ENCODE measurements around the gene LZTS2.

LZTS2 gene

DNA sequence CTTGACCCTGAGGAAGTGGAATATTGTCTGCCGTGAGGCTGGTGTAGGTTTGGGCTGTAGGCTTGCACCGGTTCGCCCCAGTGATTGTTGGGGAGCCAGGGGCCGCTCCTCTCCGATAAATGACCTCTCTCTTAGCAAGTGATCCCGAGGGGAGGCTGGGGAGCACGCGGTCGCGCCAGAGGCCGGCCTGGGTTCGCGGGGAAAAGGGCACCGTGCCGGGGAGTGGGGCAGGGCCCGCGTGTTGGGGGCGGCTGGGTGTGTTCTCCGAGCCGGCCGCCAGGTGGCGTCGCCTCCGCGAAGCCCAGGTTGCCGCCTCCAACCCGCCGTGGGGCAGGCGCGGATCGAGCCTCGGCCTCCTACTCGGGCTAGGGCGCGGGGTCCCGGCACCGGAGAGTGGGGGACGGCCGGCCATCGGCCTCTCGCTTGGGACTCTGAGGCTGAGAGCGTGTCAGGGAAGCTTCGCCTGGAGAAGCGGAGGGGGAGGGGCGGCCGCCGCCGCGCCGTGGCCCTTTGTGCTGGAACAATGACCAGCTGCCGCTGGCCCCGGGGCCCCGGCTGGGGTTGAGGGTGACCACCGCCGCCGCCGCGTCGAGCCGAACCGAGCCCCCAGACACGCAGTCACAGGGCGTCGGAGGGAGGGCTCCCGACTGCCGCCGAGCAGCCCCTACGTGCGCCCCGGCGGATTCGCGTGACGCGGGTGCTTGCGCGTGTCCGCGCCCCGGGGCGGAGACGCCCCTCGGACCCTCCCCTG lies 442 bp upstream of the LZTS2 start:
- DNase-seq: peak; percentile 78 to 80

DNA sequence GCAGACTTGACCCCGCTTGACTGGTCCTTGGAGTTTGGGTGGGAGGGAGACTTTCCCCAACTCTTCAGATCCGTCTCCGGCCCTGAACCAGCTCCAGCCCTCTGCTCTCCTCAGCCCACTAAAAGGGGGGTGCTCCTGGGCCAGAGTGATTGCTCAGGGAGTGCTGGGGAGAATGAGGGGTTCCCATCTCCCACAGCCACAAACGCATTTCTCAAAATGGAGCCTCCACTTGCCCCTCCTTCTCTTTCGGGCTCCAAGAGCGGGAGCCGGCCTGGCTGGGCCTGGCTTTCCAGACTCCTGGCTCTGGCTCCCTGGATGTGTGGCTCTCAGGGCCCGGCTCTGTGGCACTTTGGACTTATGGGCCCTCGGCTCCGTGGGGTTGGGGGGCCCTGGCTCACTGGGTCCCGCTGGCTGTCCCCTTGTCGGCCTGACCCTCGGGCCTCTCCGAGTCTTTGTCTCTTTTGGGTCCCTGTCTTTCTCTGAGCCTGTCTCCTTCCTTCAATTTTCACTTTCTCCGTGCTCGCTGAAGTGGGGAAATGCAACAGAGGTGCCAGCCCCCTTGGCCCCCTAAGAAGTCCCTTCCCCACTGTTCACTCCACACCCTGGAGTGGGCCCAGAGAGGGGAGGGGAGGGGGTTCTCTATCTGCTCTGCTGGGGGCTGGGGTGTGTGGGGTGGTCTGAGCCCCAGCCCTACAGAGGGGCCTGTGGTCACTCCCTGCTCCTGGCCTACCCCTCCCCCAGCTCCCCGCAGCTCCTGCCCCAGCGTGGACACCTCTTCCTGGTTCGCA lies 713 bp downstream of the LZTS2 start:
- DNase-seq: no peak

- no peak for DNase-seq
These were observed 1.5 kb downstream of the LZTS2 start for GRCh38 chr10:101000915-101001658.

GRCh38 chr10:101001659-101002035 lies 2.0 kb downstream of the LZTS2 start:
- DNase-seq: no peak

DNA sequence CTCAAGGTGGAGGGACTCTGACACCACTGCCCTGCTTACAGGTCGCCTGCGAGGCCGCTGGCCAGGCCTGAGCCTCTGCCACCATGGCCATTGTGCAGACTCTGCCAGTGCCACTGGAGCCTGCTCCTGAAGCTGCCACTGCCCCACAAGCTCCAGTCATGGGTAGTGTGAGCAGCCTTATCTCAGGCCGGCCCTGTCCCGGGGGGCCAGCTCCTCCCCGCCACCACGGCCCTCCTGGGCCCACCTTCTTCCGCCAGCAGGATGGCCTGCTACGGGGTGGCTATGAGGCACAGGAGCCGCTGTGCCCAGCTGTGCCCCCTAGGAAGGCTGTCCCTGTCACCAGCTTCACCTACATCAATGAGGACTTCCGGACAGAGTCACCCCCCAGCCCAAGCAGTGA lies 2.8 kb downstream of the LZTS2 start:
- DNase-seq: no peak

DNA sequence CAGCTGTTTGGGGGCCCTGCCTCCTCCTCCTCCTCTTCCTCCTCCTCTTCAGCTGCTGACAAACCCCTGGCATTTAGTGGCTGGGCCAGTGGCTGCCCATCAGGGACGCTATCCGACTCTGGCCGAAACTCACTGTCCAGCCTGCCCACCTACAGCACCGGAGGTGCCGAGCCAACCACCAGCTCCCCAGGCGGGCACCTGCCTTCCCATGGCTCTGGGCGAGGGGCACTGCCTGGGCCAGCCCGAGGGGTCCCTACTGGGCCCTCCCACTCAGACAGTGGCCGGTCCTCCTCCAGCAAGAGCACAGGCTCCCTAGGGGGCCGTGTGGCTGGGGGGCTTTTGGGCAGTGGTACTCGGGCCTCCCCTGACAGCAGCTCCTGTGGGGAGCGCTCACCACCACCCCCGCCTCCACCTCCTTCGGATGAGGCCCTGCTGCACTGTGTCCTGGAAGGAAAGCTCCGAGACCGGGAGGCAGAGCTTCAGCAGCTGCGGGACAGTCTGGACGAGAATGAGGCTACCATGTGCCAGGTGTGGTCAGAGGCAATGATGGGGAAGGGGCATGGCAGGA lies 4.1 kb downstream of the LZTS2 start:
- no peak for DNase-seq

DNA sequence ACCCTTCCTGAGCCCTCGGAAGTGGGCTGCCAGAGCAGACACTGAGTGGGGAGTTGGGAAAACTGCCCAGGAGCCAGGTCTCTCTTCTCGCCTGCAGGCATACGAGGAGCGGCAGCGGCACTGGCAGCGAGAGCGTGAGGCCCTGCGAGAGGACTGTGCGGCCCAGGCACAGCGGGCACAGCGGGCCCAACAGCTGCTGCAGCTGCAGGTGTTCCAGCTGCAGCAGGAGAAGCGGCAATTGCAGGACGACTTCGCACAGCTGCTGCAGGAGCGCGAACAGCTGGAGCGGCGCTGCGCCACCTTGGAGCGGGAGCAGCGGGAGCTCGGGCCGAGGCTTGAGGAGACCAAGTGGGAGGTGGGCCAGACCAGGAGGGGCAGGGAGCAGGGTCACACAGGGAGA lies 5.8 kb downstream of the LZTS2 start:
- no peak for DNase-seq

DNA sequence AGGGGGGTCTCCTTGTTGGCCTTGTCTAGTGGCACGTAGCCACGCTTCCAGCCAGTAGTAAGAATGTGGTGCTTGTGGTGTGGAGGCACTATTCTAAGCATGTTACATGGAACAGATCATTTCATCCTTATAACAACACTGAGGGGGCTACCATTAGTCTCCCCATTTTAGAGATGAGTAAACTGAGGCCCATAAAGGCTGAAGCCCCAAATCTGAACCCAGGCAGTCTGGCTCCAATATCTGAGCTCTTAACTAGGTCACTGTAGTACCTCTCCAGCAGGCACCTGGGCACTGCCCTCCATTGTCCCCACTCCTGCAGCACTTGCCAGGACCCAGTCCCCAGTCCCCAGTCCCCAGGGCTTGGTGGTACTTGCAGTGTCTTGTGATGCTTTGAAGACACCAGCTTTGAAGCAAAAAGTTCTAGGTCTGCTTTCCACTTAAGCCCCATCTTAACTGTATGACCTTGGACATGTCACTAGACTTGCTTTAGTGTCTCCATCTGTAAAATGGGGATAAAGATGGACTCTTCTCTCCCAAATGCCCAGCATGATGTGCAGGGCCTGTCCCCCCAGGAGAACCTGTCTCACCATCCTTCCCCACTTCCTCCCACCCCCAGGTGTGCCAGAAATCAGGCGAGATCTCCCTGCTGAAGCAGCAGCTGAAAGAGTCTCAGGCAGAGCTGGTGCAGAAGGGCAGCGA lies 6.4 kb downstream of the LZTS2 start:
- no peak for DNase-seq

DNA sequence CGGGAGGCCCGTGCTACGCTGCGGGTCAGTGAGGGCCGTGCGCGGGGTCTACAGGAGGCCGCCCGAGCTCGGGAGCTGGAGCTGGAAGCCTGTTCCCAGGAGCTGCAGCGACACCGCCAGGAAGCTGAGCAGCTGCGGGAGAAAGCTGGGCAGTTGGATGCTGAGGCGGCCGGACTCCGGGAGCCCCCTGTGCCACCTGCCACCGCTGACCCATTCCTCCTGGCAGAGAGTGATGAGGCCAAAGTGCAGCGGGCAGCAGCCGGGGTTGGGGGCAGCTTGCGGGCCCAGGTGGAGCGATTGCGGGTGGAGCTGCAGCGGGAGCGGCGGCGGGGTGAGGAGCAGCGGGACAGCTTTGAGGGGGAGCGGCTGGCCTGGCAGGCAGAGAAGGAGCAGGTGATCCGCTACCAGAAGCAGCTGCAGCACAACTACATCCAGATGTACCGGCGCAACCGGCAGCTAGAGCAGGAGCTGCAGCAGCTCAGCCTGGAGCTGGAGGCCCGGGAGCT lies 7.0 kb downstream of the LZTS2 start:
- no peak for DNase-seq

DNA sequence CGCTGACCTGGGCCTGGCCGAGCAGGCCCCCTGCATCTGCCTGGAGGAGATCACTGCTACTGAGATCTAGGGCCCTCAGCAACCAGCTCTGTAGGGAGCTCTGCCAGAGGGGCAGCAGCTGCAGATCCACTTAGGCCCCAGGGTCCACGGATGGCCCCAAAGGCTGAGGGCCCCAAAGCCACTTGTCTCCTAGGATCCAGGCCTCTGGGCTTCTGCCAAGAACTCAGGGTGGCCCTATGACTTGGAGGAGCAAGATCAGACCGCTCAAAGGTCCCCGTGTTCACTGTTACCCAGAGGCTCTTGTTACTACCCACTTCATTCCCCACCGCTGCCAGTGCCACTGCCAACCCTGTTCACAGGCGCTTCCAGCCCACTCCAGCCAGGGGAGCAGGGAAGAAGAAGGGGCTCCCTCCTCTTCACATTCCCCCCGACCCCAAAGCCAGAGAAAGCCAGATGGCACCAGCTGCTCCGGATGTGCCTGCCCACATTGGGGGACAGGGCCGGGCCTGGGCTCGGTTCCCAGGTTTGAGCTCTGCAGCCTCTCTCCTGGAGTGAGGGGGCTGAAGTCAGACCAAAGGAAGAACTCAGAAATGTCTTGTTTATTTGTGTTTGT lies 7.6 kb downstream of the LZTS2 start:
- DNase-seq: no peak

- DNase-seq: no peak
These were observed 8.6 kb downstream of the LZTS2 start for GRCh38 chr10:101007915-101008822.

GRCh38 chr10:101008823-101009423 lies 9.3 kb downstream of the LZTS2 start:
- DNase-seq: no peak

GRCh38 chr10:101010329-101010728 lies 10.7 kb downstream of the LZTS2 start:
- DNase-seq: no peak

DNA sequence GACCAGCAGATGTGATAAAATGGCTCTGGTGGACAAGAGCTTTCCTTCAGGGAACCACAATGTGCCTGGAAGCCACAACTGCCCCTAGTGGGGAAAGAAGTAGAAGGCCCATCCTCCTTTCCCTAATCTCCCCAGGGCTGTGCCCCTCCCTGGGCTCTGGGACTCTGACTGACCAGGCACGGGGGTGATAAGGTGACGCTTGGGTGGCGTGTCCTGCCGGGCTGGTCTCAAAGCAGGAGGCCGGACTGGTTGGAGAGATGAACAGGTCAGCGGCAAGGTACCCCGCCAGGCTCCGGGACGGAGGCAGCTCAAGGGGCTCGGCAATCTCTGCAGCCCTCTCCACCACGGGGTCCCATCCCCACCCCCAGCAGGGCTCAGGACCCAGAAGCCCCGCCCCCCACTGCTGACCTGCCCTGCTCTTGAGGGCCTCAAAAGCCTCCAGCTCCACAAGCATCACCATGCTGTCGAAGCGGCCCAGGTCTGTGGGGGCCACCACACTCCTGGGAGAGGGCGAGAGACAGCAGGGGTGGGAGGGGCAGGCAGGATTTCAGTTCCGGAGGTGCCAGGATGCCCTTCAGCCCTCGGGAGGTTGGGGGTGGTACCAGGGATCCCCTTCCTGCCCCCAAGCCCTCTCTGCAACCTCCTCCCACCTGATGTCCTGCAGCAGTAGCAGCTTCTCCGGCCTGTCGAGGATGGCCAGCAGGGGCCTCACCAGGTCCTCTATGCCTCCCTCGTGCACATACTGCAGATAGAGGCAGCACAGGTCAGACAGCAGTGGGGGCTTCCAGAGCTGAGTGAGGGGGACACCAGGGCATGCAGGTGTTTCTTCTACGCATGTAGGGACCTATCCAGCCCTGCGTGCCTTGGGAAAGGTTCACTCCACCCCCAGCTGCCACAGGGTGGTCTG lies 12.2 kb downstream of the LZTS2 start:
- DNase-seq: no peak

DNA sequence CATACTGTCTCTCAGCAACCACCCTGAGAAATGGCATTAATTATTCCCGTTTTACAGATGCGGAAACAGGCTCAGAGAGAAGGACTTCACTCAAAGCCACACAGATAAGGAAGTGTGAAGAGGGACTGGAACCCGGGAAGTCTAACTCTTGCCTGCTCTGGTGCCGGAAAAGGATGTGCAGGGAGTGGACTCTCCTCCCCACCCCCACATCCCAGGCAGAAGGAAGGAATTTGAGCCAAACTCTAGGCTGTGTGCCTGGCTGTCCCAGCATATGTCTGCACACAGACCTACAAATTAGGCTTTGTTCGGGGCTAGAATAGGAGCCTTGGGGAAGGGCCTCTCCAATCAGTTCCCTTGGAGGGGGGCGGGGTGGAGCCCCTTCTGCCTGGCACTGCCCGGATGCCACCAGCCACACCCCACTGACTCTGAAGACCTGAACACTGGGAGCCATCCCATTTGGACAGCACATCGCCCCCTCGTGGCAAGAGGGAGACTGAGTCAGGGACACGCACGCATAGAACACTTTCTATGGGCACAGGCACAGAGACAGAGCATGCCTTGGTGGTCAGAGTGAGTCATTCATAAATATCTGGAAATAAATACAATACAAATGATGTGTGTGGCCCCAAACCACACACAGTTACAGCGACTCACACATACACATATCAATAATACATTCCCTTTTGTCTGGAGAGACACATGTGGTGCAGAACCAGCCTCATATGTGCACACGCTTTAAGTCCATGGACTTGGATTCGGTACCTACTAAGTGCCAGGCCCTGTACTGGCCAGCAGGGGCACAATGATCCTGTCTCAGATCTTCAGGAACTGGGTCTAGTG lies 13.1 kb downstream of the LZTS2 start:
- peak; percentile 80 to 82 for DNase-seq

GRCh38 chr10:101013365-101013825 lies 13.8 kb downstream of the LZTS2 start:
- DNase-seq: no peak

GRCh38 chr10:101014230-101014884 lies 14.7 kb downstream of the LZTS2 start:
- peak; percentile 73 to 77 for DNase-seq

Data from CD4-positive, alpha-beta T cell treated with Interleukin-4 for 1 hour (primary cell).